Kidney tubule cell (primary cell): ENCODE results near the gene DNHD1.
A peak's percentile ranks its signal among the peaks of the same experiment; 100 is the strongest.

Source experiments
- DNase-seq: peaks from one replicate; pipeline ENCODE4 v3.0.0-alpha.2; 2018; ENCODE audit warnings: low spot score

Gene DNHD1

GRCh38 chr11:6497069-6497839 lies at the start of gene DNHD1:
Gene DNHD1 (plus strand): TSS chr11:6497280. CDS start chr11:6498216, 936 bp downstream.
- DNase-seq = no peak

- DNase-seq = no peak
Observed at GRCh38 chr11:6448574-6448973, 48.5 kb upstream of the DNHD1 start.

- no peak for DNase-seq
Observed at GRCh38 chr11:6452219-6452618, 44.9 kb upstream of the DNHD1 start.

GRCh38 chr11:6453152-6453551 lies 43.9 kb upstream of the DNHD1 start:
- DNase-seq = no peak

- DNase-seq = no peak
Observed at GRCh38 chr11:6455070-6455469, 42.0 kb upstream of the DNHD1 start.

GRCh38 chr11:6456361-6457073 lies 40.6 kb upstream of the DNHD1 start:
- DNase-seq = no peak

- DNase-seq = no peak
Observed at GRCh38 chr11:6457581-6458320, 39.3 kb upstream of the DNHD1 start.

- DNase-seq = no peak
Observed at GRCh38 chr11:6458352-6459098, 38.6 kb upstream of the DNHD1 start.

GRCh38 chr11:6459099-6459450 lies 38.0 kb upstream of the DNHD1 start:
- DNase-seq = no peak

GRCh38 chr11:6468712-6469495 lies 28.2 kb upstream of the DNHD1 start:
- peak; percentile 74 for DNase-seq

GRCh38 chr11:6469599-6469998 lies 27.5 kb upstream of the DNHD1 start:
- DNase-seq = no peak

- DNase-seq = no peak
Observed at GRCh38 chr11:6472934-6473333, 24.1 kb upstream of the DNHD1 start.

- DNase-seq = peak; percentile 89
Observed at GRCh38 chr11:6473451-6474412, 23.3 kb upstream of the DNHD1 start, which contains the start of gene TRIM3. Gene TRIM3 (minus strand): TSS chr11:6473941. CDS start chr11:6465695, 8,246 bp downstream.

GRCh38 chr11:6474413-6474792 lies 22.7 kb upstream of the DNHD1 start:
- no peak for DNase-seq

- DNase-seq = peak; percentile 2
Observed at GRCh38 chr11:6474806-6475500, 22.1 kb upstream of the DNHD1 start.

GRCh38 chr11:6475936-6476335 lies 21.1 kb upstream of the DNHD1 start:
- DNase-seq = no peak

- no peak for DNase-seq
Observed at GRCh38 chr11:6476571-6476970, 20.5 kb upstream of the DNHD1 start.

- DNase-seq = no peak
Observed at GRCh38 chr11:6480299-6480914, 16.7 kb upstream of the DNHD1 start.
